GM12874 (cell line): Measurements from ENCODE around the gene HES1.

Source experiments
- CTCF ChIP-seq: IDR thresholded peaks from 2 replicates; pipeline ENCODE4 v1.5.1; 2011; ENCODE audit warnings: low read depth, mild to moderate bottlenecking, control low read depth, low read length, moderate library complexity; ENCODE audit not compliant: insufficient read depth

HES1 gene

GRCh38 chr3:194125442-194125841 is 10.5 kb upstream of the HES1 start:
- TF ChIP-seq CTCF, result no peak

GRCh38 chr3:194126790-194127189 is 9.2 kb upstream of the HES1 start:
- no peak for TF ChIP-seq CTCF

- TF ChIP-seq CTCF, result no peak
These were observed 7.6 kb upstream of the HES1 start for GRCh38 chr3:194128202-194128918.

GRCh38 chr3:194129581-194130133 is 6.3 kb upstream of the HES1 start:
- TF ChIP-seq CTCF, result no peak

GRCh38 chr3:194130188-194130587 is 5.8 kb upstream of the HES1 start:
- TF ChIP-seq CTCF, result no peak

GRCh38 chr3:194130807-194131589 is 5.0 kb upstream of the HES1 start:
- no peak for TF ChIP-seq CTCF

GRCh38 chr3:194132465-194133286 is 3.3 kb upstream of the HES1 start:
- no peak for TF ChIP-seq CTCF
